ENCODE data around the gene SLC44A3.

Gene SLC44A3

GRCh38 chr1:94887106-94887505, 66.9 kb downstream of the SLC44A3 start:
- Histone ChIP-seq H3K36me3 (no peaks in the 10 kb centered on the region; the same call in 1 of the 2 replicates), H3K27me3 (ENCODE audit: insufficient read depth, low read depth, severe bottlenecking) (no peaks in the 10 kb centered on the region), H3K4me3 (ENCODE audit: low read depth, low read length) (no peak overlapping the region), H3K9me3 (ENCODE audit: severe bottlenecking) (no peaks in the 10 kb centered on the region), H3K27ac (no peak overlapping the region)
- no peak for DNase-seq
- no peak for TF ChIP-seq CTCF (IDR thresholded peaks at IDR 0.05; ENCODE audit: low read depth, low read length)

DNA sequence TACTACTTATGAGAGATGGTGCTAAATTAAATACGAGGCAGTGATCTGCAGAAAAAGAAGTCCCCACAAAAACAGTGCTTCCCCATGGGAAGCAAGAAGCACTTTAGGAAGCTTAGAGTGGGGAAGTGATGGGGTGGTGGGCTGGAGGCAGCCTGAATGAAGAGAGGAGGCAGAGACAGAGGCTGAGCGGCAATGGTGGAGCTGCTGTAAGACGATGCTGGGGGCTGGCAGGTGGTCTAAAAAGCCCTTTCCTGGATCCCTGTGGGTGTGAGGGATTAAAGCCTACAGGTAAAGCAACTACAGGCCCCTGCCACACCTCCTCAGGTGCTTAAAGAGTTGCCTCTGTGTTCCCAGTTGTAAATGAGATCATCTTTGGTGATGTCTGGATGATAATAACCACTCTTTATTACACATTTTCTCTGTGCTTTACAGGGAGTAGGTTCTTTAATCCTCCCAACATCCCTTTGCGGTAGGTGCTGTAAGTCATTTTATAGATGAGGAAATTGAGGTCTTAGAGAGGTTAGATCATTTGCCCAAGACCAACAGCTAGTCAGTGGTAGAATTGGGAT, 67.5 kb downstream of the SLC44A3 start:
- DNase-seq = no peak
- H3K9me3 ChIP-seq (ENCODE audit: severe bottlenecking) = no peaks in the 10 kb centered on the region
- H3K36me3 ChIP-seq = peaks cover 4% of the 10 kb centered on the region
- no peaks in the 10 kb centered on the region for H3K27me3 ChIP-seq (ENCODE audit: insufficient read depth, low read depth, severe bottlenecking)
- H3K4me3 ChIP-seq (ENCODE audit: low read depth, low read length) = no peak overlapping the region
- no peak overlapping the region for H3K27ac ChIP-seq
- TF ChIP-seq CTCF (IDR thresholded peaks at IDR 0.05; ENCODE audit: low read depth, low read length) = no peak

DNA sequence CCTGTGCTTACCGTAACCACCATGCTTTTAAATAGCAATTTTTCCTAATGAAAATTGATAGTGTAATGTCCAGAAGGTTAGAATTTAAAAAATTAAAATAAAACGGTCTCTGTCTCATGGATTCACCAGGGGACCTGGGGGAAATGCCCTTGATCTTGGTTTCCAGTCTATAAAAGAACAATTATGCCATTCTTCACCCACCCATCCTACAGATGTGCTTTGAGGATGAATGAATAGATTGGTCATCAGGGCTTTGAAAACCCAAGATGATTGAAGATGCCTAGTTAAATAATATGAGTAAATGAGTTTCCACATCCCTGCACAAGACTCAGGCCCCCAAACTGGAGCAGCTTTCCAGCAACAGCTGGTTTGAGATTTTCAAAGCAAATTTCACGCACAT, 68.0 kb downstream of the SLC44A3 start:
- Histone ChIP-seq H3K9me3 (ENCODE audit: severe bottlenecking) (no peaks in the 10 kb centered on the region), H3K4me3 (ENCODE audit: low read depth, low read length) (no peak overlapping the region), H3K36me3 (peaks cover 7% of the 10 kb centered on the region), H3K27me3 (ENCODE audit: insufficient read depth, low read depth, severe bottlenecking) (no peaks in the 10 kb centered on the region), H3K27ac (no peak overlapping the region)
- DNase-seq = no peak
- TF ChIP-seq CTCF (IDR thresholded peaks at IDR 0.05; ENCODE audit: low read depth, low read length) = no peak

DNA sequence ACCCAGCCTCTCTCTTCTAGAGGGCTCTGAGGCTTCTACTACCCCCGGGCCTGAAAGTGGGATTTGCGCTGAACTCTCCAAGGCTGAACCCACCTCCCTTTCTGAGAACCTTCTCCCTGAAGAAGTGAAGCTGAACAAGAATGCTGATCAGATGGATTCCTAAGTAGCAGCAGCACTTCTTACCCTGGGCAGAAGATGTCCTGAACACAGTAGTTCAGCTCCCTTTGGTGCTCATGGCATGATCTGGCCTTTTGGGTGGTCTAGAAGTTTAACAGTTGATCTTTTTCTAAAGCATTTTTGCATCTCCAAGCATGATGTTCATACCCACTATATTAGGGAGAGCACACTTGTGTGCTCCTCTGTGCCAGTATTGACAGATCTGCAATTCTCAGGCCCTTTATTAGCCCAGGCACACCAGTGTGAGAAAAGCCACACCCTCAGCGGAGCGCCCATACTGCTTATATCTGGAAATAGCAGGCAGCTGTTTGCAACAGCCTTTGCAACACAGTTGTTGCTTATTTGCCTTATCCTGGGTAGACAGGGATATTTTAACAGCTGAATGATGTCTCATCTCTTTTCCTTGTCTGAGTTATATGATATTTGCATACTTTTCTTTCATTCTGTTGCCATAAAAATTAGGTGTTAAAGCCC, 72.6 kb downstream of the SLC44A3 start:
- Histone ChIP-seq H3K36me3 (peaks cover 15% of the 10 kb centered on the region), H3K4me3 (ENCODE audit: low read depth, low read length) (no peak overlapping the region), H3K27ac (no peak overlapping the region), H3K9me3 (ENCODE audit: severe bottlenecking) (no peaks in the 10 kb centered on the region), H3K27me3 (ENCODE audit: insufficient read depth, low read depth, severe bottlenecking) (no peaks in the 10 kb centered on the region)
- TF ChIP-seq CTCF (IDR thresholded peaks at IDR 0.05; ENCODE audit: low read depth, low read length) = no peak
- no peak for DNase-seq

- no peak for TF ChIP-seq CTCF (IDR thresholded peaks at IDR 0.05; ENCODE audit: low read depth, low read length)
- no peaks in the 10 kb centered on the region for H3K9me3 ChIP-seq (ENCODE audit: severe bottlenecking)
- H3K27me3 ChIP-seq (ENCODE audit: insufficient read depth, low read depth, severe bottlenecking) = no peaks in the 10 kb centered on the region
- H3K27ac ChIP-seq = no peak overlapping the region
- H3K4me3 ChIP-seq (ENCODE audit: low read depth, low read length) = no peak overlapping the region
- peaks cover 15% of the 10 kb centered on the region for H3K36me3 ChIP-seq
- no peak for DNase-seq
Observed at GRCh38 chr1:94894630-94895029, 74.5 kb downstream of the SLC44A3 start.

GRCh38 chr1:94895518-94895917, 75.4 kb downstream of the SLC44A3 start:
- Histone ChIP-seq H3K9me3 (ENCODE audit: severe bottlenecking) (no peaks in the 10 kb centered on the region), H3K36me3 (peaks cover 15% of the 10 kb centered on the region), H3K27me3 (ENCODE audit: insufficient read depth, low read depth, severe bottlenecking) (no peaks in the 10 kb centered on the region), H3K27ac (no peak overlapping the region), H3K4me3 (ENCODE audit: low read depth, low read length) (no peak overlapping the region)
- DNase-seq = no peak
- TF ChIP-seq CTCF (IDR thresholded peaks at IDR 0.05; ENCODE audit: low read depth, low read length) = no peak

All from WERI-Rb-1 (cell line).